AG04450 (cell line): ENCODE results near the gene ARHGEF25. TPM values are rescaled to one million over a fixed set of nuclear protein-coding genes. Genes with fewer than 3 reads are reported as not detected.

Source experiments
- CTCF ChIA-PET: fragments of 300-600, 350-600 bp; formaldehyde crosslinking; extraction: SDS; loops from one replicate; lab custom pipeline; 2022; ENCODE audit warnings: antibody characterized with exemption, inconsistent platforms; lab: Charles Lee
- POLR2A ChIA-PET: fragments of 350-600 bp; formaldehyde crosslinking; extraction: SDS; loops from one replicate; lab custom pipeline; 2021; ENCODE audit warnings: antibody characterized with exemption, inconsistent platforms; lab: Yijun Ruan, JAX
- DNase-seq: peaks from one replicate; pipeline ENCODE4 v3.0.0-alpha.2; 2011; ENCODE audit warnings: low read depth, low spot score
- H3K27ac ChIP-seq: one replicate; pipeline ENCODE4 v1.5.1; 2012; ENCODE audit warnings: low read depth, low read length, control low read depth
- H3K27me3 ChIP-seq: one replicate; pipeline ENCODE4 v1.6.0; 2012; ENCODE audit warnings: low read length; ENCODE audit not compliant: control insufficient read depth, insufficient read depth
- H3K4me3 ChIP-seq: 2 replicates; pipeline ENCODE4 v1.5.1; 2011; ENCODE audit warnings: mild to moderate bottlenecking, low read depth, low read length, control low read depth
- H3K9me3 ChIP-seq: 2 replicates; pipeline ENCODE4 v1.5.1; 2012; ENCODE audit warnings: low read length; ENCODE audit not compliant: control insufficient read depth, insufficient read depth
- polyA plus RNA-seq: library from polyadenylated mRNA; depleted of rRNA; stranded (reverse); fragments of >200 nt; gene quantifications from 2 replicates; pipeline ENCODE4 v1.2.3, GENCODE V29; 2011
- TF ChIP-seq, protein P1 (sequence below): IDR thresholded peaks from 2 replicates; pipeline ENCODE4 v1.5.1; 2011; ENCODE audit warnings: low read depth, low read length, control low read depth, inconsistent platforms

ARHGEF25 gene
- polyA plus RNA-seq, 1 experiment: 23.4 TPM

GRCh38 chr12:57606821-57607220 lies 4.4 kb upstream of the ARHGEF25 start:
- no peak overlapping the region for H3K27ac ChIP-seq
- H3K27me3 ChIP-seq: no peaks in the 10 kb centered on the region
- CTCF ChIA-PET: interaction anchor here (2.7 kb wide), 1 partner anchor 24 kb away, joined by 17 read pairs; no protein-coding TSS in a partner anchor
- H3K9me3 ChIP-seq: no peaks in the 10 kb centered on the region; the same call in 1 of the 2 replicates
- TF ChIP-seq, protein P1, sequence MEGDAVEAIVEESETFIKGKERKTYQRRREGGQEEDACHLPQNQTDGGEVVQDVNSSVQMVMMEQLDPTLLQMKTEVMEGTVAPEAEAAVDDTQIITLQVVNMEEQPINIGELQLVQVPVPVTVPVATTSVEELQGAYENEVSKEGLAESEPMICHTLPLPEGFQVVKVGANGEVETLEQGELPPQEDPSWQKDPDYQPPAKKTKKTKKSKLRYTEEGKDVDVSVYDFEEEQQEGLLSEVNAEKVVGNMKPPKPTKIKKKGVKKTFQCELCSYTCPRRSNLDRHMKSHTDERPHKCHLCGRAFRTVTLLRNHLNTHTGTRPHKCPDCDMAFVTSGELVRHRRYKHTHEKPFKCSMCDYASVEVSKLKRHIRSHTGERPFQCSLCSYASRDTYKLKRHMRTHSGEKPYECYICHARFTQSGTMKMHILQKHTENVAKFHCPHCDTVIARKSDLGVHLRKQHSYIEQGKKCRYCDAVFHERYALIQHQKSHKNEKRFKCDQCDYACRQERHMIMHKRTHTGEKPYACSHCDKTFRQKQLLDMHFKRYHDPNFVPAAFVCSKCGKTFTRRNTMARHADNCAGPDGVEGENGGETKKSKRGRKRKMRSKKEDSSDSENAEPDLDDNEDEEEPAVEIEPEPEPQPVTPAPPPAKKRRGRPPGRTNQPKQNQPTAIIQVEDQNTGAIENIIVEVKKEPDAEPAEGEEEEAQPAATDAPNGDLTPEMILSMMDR: no peak
- H3K4me3 ChIP-seq: no peak overlapping the region
- DNase-seq: no peak
- POLR2A ChIA-PET: no interaction called here

DNA sequence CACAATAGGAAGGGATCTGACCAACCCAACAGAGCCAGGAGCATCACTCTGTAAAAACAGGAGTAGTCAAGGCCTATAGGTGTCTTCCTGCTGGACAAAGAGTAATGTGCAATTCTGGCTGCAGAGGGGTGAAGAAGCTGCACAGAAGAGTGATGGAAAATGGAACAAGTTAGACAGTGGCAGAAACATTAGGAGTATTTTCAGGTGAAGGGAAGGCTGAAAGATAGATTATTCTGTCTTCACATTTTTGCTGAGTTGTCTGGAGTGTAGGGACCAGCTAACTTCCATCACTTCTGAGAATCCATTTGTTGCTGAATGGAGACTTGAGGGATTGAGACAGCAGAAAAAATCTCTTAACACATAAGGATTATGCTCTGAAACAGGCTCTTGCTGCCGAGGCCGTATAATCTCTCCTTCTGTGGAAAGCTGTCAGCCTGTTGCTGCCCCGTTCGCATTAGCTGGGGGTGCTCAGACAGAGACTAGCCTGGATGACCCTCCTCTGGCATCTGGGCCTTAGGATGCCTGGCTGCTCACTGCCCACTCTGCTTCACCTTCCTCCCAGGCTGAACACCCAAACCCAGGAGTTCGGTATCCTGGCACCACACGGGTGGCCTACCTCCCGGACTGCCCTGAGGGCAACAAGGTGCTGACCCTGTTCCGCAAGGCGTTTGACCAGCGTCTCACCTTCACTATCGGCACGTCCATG lies 3.1 kb upstream of the ARHGEF25 start:
- Histone ChIP-seq H3K27ac (no peak overlapping the region), H3K9me3 (no peaks in the 10 kb centered on the region; the same call in 1 of the 2 replicates), H3K4me3 (no peak overlapping the region), H3K27me3 (no peaks in the 10 kb centered on the region)
- ChIA-PET CTCF (no interaction called here), POLR2A (no interaction called here)
- TF ChIP-seq, protein P1: no peak
- no peak for DNase-seq

DNA sequence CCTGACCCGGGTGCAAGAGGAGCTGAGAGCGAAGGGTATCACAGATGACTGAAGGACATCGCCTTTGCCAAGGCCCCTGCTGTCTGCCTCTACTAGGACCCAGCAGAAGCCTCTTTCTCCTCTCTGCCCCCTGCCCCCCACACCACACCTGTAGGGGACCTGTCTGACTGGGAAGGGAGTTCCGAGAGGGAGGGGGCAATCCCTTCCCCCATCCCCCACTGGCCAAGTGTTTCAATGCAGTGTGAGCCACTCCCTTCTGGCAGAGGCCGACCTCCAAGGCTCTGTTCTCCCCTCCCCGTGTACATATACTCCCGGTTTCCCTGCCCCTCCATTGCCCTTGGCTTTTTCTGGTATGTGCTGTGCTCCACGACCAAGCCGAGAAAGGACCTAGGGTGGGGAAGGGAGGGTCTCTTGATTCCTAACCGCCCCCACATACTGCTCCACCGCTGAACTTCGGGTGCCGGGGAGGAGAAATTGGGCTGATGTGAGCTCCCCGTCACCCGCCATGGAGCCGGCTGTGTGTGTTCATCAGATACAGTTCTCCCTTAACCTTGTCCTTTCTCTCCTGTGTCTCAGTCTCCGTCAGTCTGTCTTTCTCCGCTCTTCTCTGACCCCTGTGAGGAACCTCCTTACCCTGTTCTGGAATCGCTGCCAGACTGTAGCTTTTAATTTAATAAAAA lies 2.0 kb upstream of the ARHGEF25 start:
- Histone ChIP-seq H3K9me3 (no peaks in the 10 kb centered on the region; the same call in 1 of the 2 replicates), H3K27ac (no peak overlapping the region), H3K4me3 (no peak overlapping the region), H3K27me3 (no peaks in the 10 kb centered on the region)
- ChIA-PET CTCF (interaction anchor here (0.6 kb wide), 1 partner anchor 19 kb away, joined by 6 read pairs; no protein-coding TSS in a partner anchor), POLR2A (no interaction called here)
- no peak for DNase-seq
- TF ChIP-seq, protein P1: no peak

DNA sequence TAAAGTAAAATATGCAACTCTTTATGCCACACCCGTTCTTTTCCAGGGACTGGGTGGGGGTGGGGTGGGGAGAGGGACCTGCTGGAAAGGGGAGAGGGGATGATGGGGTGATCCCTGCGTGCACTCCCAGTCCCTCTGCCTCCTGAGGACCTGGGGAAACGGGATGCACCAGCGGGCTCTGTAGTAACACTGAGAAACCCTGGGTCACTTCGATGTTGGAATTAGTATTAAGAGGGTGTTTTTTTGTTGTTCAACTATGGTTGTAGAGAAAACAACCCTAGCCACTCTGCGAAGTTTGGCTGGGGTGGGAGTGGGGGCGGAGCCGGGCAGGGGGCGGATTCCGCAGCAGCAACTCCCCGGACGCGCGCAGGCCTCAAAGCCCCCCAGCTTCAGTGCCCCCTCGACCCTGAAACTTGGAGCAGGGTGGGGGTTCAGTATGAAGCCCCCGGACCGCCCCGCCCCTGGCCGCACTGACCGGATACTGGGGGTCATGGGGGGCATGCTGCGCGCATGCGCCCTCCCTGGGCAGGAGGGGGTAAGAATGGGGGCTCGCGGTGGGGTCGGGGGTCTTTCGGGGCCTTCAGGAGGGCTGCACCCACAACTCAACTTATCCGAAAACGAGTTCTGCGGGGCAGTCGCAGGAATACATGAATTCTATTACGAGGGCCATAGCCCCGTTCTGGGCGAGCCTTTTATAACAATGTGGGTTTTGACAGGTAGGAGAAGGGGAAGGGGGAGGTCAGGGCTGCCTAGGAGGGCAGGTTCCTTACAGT lies 1.3 kb upstream of the ARHGEF25 start:
- CTCF ChIA-PET: interaction anchor here (0.6 to 1.4 kb wide), 2 partner anchors 11 to 20 kb away, joined by 3 to 6 read pairs; no protein-coding TSS in a partner anchor
- H3K9me3 ChIP-seq: no peaks in the 10 kb centered on the region; the same call in 1 of the 2 replicates
- POLR2A ChIA-PET: interaction anchor here (1.4 kb wide), 1 partner anchor 89 kb away, joined by 7 read pairs; the partner anchor contains the start of gene DDIT3

More for the DNA sequence above, 1.3 kb upstream of the ARHGEF25 start:
- H3K27ac ChIP-seq: no peak overlapping the region
- TF ChIP-seq, protein P1: no peak
- no peak overlapping the region for H3K4me3 ChIP-seq
- no peak for DNase-seq
- H3K27me3 ChIP-seq: no peaks in the 10 kb centered on the region
